HEK293 (cell line): ENCODE results near the gene ATP5F1D.
A peak's percentile ranks its signal among the peaks of the same experiment; 100 is the strongest.

Source experiments
- AEBP2 ChIP-seq: fragments of 450-650 bp; formaldehyde crosslinking; IDR thresholded peaks from 2 replicates; pipeline ENCODE4 v1.5.1; 2016; ENCODE audit warnings: missing biosample characterization, missing genetic modification characterization, borderline replicate concordance
- EGR2 ChIP-seq: fragments of 450-650 bp; formaldehyde crosslinking; IDR thresholded peaks from 2 replicates; pipeline ENCODE4 v1.5.1; 2016; ENCODE audit warnings: low read depth, missing biosample characterization, missing genetic modification characterization
- GFI1B ChIP-seq: fragments of 450-650 bp; formaldehyde crosslinking; IDR thresholded peaks from 2 replicates; pipeline ENCODE4 v1.5.1; 2016; ENCODE audit warnings: missing biosample characterization, missing genetic modification characterization
- GLIS2 ChIP-seq: fragments of 450-650 bp; formaldehyde crosslinking; IDR thresholded peaks from 2 replicates; pipeline ENCODE4 v1.5.1; 2016; ENCODE audit warnings: missing biosample characterization, missing genetic modification characterization
- HIC1 ChIP-seq: fragments of 450-650 bp; formaldehyde crosslinking; IDR thresholded peaks from 2 replicates; pipeline ENCODE4 v1.5.1; 2016; ENCODE audit warnings: missing biosample characterization, missing genetic modification characterization
- KLF1 ChIP-seq: fragments of 450-650 bp; formaldehyde crosslinking; IDR thresholded peaks from 2 replicates; pipeline ENCODE4 v1.5.1; 2016; ENCODE audit warnings: missing biosample characterization, missing genetic modification characterization
- KLF16 ChIP-seq: fragments of 450-650 bp; formaldehyde crosslinking; IDR thresholded peaks from 2 replicates; pipeline ENCODE4 v1.5.1; 2017; ENCODE audit warnings: missing biosample characterization, missing genetic modification characterization
- SCRT1 ChIP-seq: fragments of 450-650 bp; formaldehyde crosslinking; IDR thresholded peaks from 2 replicates; pipeline ENCODE4 v1.5.1; 2016; ENCODE audit warnings: missing biosample characterization, missing genetic modification characterization, borderline replicate concordance
- YY2 ChIP-seq: fragments of 450-650 bp; formaldehyde crosslinking; IDR thresholded peaks from 2 replicates; pipeline ENCODE4 v1.5.1; 2016; ENCODE audit warnings: missing biosample characterization, missing genetic modification characterization
- ZBTB17 ChIP-seq: fragments of 450-650 bp; formaldehyde crosslinking; IDR thresholded peaks from 2 replicates; pipeline ENCODE4 v1.5.1; 2016; ENCODE audit warnings: missing biosample characterization, missing genetic modification characterization
- ZBTB20 ChIP-seq: fragments of 450-650 bp; formaldehyde crosslinking; IDR thresholded peaks from 2 replicates; pipeline ENCODE4 v1.5.1; 2016; ENCODE audit warnings: missing biosample characterization, missing genetic modification characterization
- ZBTB26 ChIP-seq: fragments of 450-650 bp; formaldehyde crosslinking; optimal IDR thresholded peaks from 2 replicates; pipeline ENCODE3; 2016; ENCODE audit warnings: missing biosample characterization, mild to moderate bottlenecking, missing genetic modification characterization
- ZBTB7A ChIP-seq: fragments of 450-650 bp; formaldehyde crosslinking; IDR thresholded peaks from 2 replicates; pipeline ENCODE4 v1.5.1; 2016; ENCODE audit warnings: low read depth, missing biosample characterization, missing genetic modification characterization
- ZNF132 ChIP-seq: fragments of 450-650 bp; formaldehyde crosslinking; IDR thresholded peaks from 2 replicates; pipeline ENCODE4 v1.5.1; 2017; ENCODE audit warnings: missing biosample characterization, missing genetic modification characterization, borderline replicate concordance
- ZNF148 ChIP-seq: fragments of 450-650 bp; formaldehyde crosslinking; IDR thresholded peaks from 2 replicates; pipeline ENCODE4 v1.5.0; 2017; ENCODE audit warnings: missing biosample characterization, missing genetic modification characterization, borderline replicate concordance
- ZNF292 ChIP-seq: fragments of 450-650 bp; formaldehyde crosslinking; IDR thresholded peaks from 2 replicates; pipeline ENCODE4 v1.5.1; 2016; ENCODE audit warnings: low read depth, missing biosample characterization, missing genetic modification characterization, borderline replicate concordance
- ZNF394 ChIP-seq: fragments of 450-650 bp; formaldehyde crosslinking; IDR thresholded peaks from 2 replicates; pipeline ENCODE4 v1.5.1; 2016; ENCODE audit warnings: missing biosample characterization, missing genetic modification characterization, mild to moderate bottlenecking, moderate library complexity, borderline replicate concordance
- ZNF416 ChIP-seq: fragments of 450-650 bp; formaldehyde crosslinking; IDR thresholded peaks from 2 replicates; pipeline ENCODE4 v1.5.1; 2016; ENCODE audit warnings: missing biosample characterization, missing genetic modification characterization
- ZNF48 ChIP-seq: fragments of 450-650 bp; formaldehyde crosslinking; IDR thresholded peaks from 2 replicates; pipeline ENCODE4 v1.5.1; 2016; ENCODE audit warnings: missing biosample characterization, missing genetic modification characterization
- ZNF624 ChIP-seq: fragments of 450-650 bp; formaldehyde crosslinking; IDR thresholded peaks from 2 replicates; pipeline ENCODE4 v1.5.1; 2017; ENCODE audit warnings: missing biosample characterization, missing genetic modification characterization
- ZNF626 ChIP-seq: fragments of 450-650 bp; sonication (Bioruptor Pico); formaldehyde crosslinking; IDR thresholded peaks from 2 replicates; pipeline ENCODE4 v1.5.1; 2018; ENCODE audit warnings: missing biosample characterization, missing genetic modification characterization, inconsistent platforms
- ZNF654 ChIP-seq: fragments of 450-650 bp; formaldehyde crosslinking; IDR thresholded peaks from 2 replicates; pipeline ENCODE4 v1.5.1; 2016; ENCODE audit warnings: low read depth, missing biosample characterization, missing genetic modification characterization
- ZNF670 ChIP-seq: fragments of 450-650 bp; formaldehyde crosslinking; IDR thresholded peaks from 2 replicates; pipeline ENCODE4 v1.5.1; 2016; ENCODE audit warnings: missing biosample characterization, missing genetic modification characterization, low read depth
- ZNF692 ChIP-seq: fragments of 450-650 bp; formaldehyde crosslinking; IDR thresholded peaks from 2 replicates; pipeline ENCODE4 v1.5.1; 2016; ENCODE audit warnings: missing biosample characterization, missing genetic modification characterization
- ZNF747 ChIP-seq: fragments of 450-650 bp; formaldehyde crosslinking; IDR thresholded peaks from 2 replicates; pipeline ENCODE4 v1.5.1; 2016; ENCODE audit warnings: missing biosample characterization, missing genetic modification characterization
- ZNF76 ChIP-seq: fragments of 450-650 bp; formaldehyde crosslinking; IDR thresholded peaks from 2 replicates; pipeline ENCODE4; 2016; ENCODE audit warnings: low read depth, missing biosample characterization, missing genetic modification characterization, borderline replicate concordance
- ZNF785 ChIP-seq: fragments of 450-650 bp; formaldehyde crosslinking; IDR thresholded peaks from 2 replicates; pipeline ENCODE4 v1.5.1; 2016; ENCODE audit warnings: missing biosample characterization, missing genetic modification characterization
- ZSCAN18 ChIP-seq: fragments of 450-650 bp; formaldehyde crosslinking; IDR thresholded peaks from 2 replicates; pipeline ENCODE4 v1.5.1; 2016; ENCODE audit warnings: missing biosample characterization, missing genetic modification characterization
- ZSCAN30 ChIP-seq: fragments of 450-650 bp; IDR thresholded peaks from 2 replicates; pipeline ENCODE4 v1.5.1; 2018; ENCODE audit warnings: missing biosample characterization, mild to moderate bottlenecking, missing genetic modification characterization, moderate library complexity

Gene ATP5F1D

GRCh38 chr19:1266129-1266915 is 24.8 kb downstream of the ATP5F1D start (continued):
- TF ChIP-seq EGR2 (tag by site-specific recombination) (peak; percentile 98), ZNF747 (tag by site-specific recombination) (no peak), ZNF692 (peak; percentile 68), GFI1B (tag by site-specific recombination) (no peak), KLF1 (tag by site-specific recombination) (peak; percentile 98), SCRT1 (tag by site-specific recombination) (no peak), ZNF785 (0 out of 2 replicates have a peak, but pooled peaks have one; percentile 4), ZBTB17 (tag by site-specific recombination) (no peak), ZBTB26 (tag by site-specific recombination) (peak; percentile 82), ZNF416 (tag by site-specific recombination) (no peak), ZNF132 (tag by site-specific recombination) (no peak), ZNF394 (tag by site-specific recombination) (peak; percentile 20; the same call in 1 of the 2 replicates), ZNF76 (tag by site-specific recombination) (no peak; the same call in 1 of the 2 replicates), ZBTB20 (tag by site-specific recombination) (peak; percentile 44), ZNF654 (no peak), ZSCAN30 (no peak), ZBTB7A (tag by site-specific recombination) (0 out of 2 replicates have a peak, but pooled peaks have one; percentile 21), KLF16 (tag by site-specific recombination) (peak; percentile 85), ZSCAN18 (tag by site-specific recombination) (no peak), ZNF624 (tag by site-specific recombination) (no peak), ZNF626 (tag by site-specific recombination) (no peak), ZNF148 (tag by site-specific recombination) (no peak), ZNF670 (no peak), ZNF292 (tag by site-specific recombination) (no peak), HIC1 (tag by site-specific recombination) (peak; percentile 86; the same call in 1 of the 2 replicates), YY2 (no peak), ZNF48 (tag by site-specific recombination) (no peak), GLIS2 (tag by site-specific recombination) (peak; percentile 70), AEBP2 (tag by site-specific recombination) (no peak)
